MCF 10A (cell line): Measurements from ENCODE around the gene GSTA1. TPM values are rescaled to one million over a fixed set of nuclear protein-coding genes. Genes with fewer than 3 reads are reported as not detected.
A peak's percentile ranks its signal among the peaks of the same experiment; 100 is the strongest.

ENCODE experiments used
- BruUV-seq: library from RNA; stranded (reverse); fragments of 400-500 nt; replicated peaks from 2 replicates; lab custom pipeline; 2021; lab: Mats Ljungman, UMichigan
- CTCF ChIA-PET: fragments of 300-600 bp; sonication (Branson Sonifier 250); formaldehyde crosslinking; extraction: SDS; loops from one replicate; lab custom pipeline; 2021; ENCODE audit warnings: antibody characterized with exemption, inconsistent platforms; lab: Yijun Ruan, JAX
- POLR2A ChIA-PET: fragments of 300-600, 350-650 bp; sonication (Branson Sonifier 250); formaldehyde crosslinking; extraction: SDS; loops from one replicate; lab custom pipeline; 2020; ENCODE audit warnings: antibody characterized with exemption, inconsistent platforms; lab: Yijun Ruan, JAX
- DNase-seq: peaks from one replicate; pipeline ENCODE4 v3.0.0-alpha.2; 2018; ENCODE audit not compliant: unreplicated experiment
- H3K27ac Mint-ChIP-seq: one replicate; pipeline ENCODE4 v1.8.0; 2022; ENCODE audit warnings: mild to moderate bottlenecking, low read depth, mixed read lengths; ENCODE audit not compliant: unreplicated experiment
- H3K27me3 Mint-ChIP-seq: one replicate; pipeline ENCODE4 v1.8.0; 2022; ENCODE audit warnings: mixed read lengths; ENCODE audit not compliant: insufficient read depth, unreplicated experiment
- H3K36me3 Mint-ChIP-seq: one replicate; pipeline ENCODE4 v1.8.0; 2022; ENCODE audit warnings: mild to moderate bottlenecking, moderate library complexity, mixed read lengths; ENCODE audit not compliant: insufficient read depth, unreplicated experiment
- H3K4me1 Mint-ChIP-seq: one replicate; pipeline ENCODE4 v1.8.0; 2022; ENCODE audit warnings: mixed read lengths; ENCODE audit not compliant: insufficient read depth, unreplicated experiment
- H3K4me3 Mint-ChIP-seq: one replicate; pipeline ENCODE4 v1.8.0; 2022; ENCODE audit warnings: mild to moderate bottlenecking, moderate library complexity, mixed read lengths; ENCODE audit not compliant: unreplicated experiment
- H3K9me3 Mint-ChIP-seq: one replicate; pipeline ENCODE4 v1.8.0; 2022; ENCODE audit warnings: mixed read lengths; ENCODE audit not compliant: unreplicated experiment
- CTCF ChIP-seq: fragments of 200-600 bp; IDR thresholded peaks from one replicate; pipeline ENCODE4 v1.8.0; 2022; ENCODE audit warnings: antibody characterized with exemption, mild to moderate bottlenecking; ENCODE audit not compliant: unreplicated experiment
- intact Hi-C: fragments of 100-400 bp; cut with micrococcal nuclease; formaldehyde crosslinking; loops from 2 replicates; pipeline ENCODE4 v1.14.1; 2022
- total RNA-seq: library from RNA; stranded (reverse); gene quantifications from 2 replicates; pipeline ENCODE4 v1.2.3, GENCODE V29; 2022

GSTA1 gene
- total RNA-seq, 1 experiment from 2014 or later, result not detected

GRCh38 chr6:52746213-52746612, 57.4 kb downstream of the GSTA1 start:
- ChIA-PET POLR2A (no interaction called here), CTCF (interaction anchor here (0.7 kb wide), 1 partner anchor 417 kb away, joined by 3 read pairs; no protein-coding TSS in a partner anchor)
- intact Hi-C loops, result no loop called here
- DNase-seq, result no peak
- BruUV-seq, result no TSS peak
- H3K4me3 Mint-ChIP-seq, result no peak overlapping the region
- H3K27ac Mint-ChIP-seq, result no peak overlapping the region
- no peaks in the 10 kb centered on the region for H3K9me3 Mint-ChIP-seq
- no peaks in the 10 kb centered on the region for H3K36me3 Mint-ChIP-seq
- peaks cover 13% of the 10 kb centered on the region for H3K4me1 Mint-ChIP-seq
- no peak for TF ChIP-seq CTCF
- H3K27me3 Mint-ChIP-seq, result no peaks in the 10 kb centered on the region

- POLR2A ChIA-PET, result no interaction called here
- no peak for DNase-seq
- H3K27ac Mint-ChIP-seq, result no peak overlapping the region
- no peak for TF ChIP-seq CTCF
- H3K27me3 Mint-ChIP-seq, result no peaks in the 10 kb centered on the region
- CTCF ChIA-PET, result interaction anchor here (0.6 to 0.7 kb wide), 2 partner anchors 130 to 416 kb away, joined by 3 read pairs; no protein-coding TSS in a partner anchor
- no TSS peak for BruUV-seq
- intact Hi-C loops, result no loop called here
- no peaks in the 10 kb centered on the region for H3K36me3 Mint-ChIP-seq
- no peak overlapping the region for H3K4me3 Mint-ChIP-seq
- no peaks in the 10 kb centered on the region for H3K9me3 Mint-ChIP-seq
- peaks cover 13% of the 10 kb centered on the region for H3K4me1 Mint-ChIP-seq
Measured at GRCh38 chr6:52745764-52746201, 57.8 kb downstream of the GSTA1 start.

DNA sequence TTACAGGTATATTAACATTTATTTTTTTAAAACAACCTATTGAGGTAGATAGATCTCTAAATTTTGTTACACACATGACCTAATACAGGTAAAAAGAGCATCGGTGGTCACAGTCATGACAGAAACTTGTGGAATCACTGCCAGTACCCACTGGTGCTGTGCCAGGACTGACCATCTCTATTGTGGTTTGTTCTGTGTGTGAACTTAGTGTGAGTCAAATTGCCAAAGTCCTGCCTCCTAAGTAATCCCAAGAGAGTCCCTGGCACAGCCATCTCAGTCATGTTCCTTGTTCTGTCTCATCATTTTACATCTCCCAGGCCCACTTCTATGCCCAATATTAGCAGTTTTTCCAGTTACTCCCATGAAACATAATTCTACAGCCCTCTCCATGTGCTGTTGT, 61.7 kb downstream of the GSTA1 start:
- intact Hi-C loops, result no loop called here
- Mint-ChIP-seq H3K4me3 (no peak overlapping the region), H3K27me3 (no peaks in the 10 kb centered on the region), H3K9me3 (no peaks in the 10 kb centered on the region), H3K27ac (no peak overlapping the region), H3K4me1 (peaks cover 10% of the 10 kb centered on the region), H3K36me3 (no peaks in the 10 kb centered on the region)
- no TSS peak for BruUV-seq
- DNase-seq, result peak; percentile 55
- TF ChIP-seq CTCF, result no peak
- POLR2A ChIA-PET, result no interaction called here
- CTCF ChIA-PET, result no interaction called here

Other genes starting within 250 kb of the GSTA1 start
- 9.9 and 10.1 TPM in 2 replicates for gene TRAM2, start 226.8 kb downstream of the GSTA1 start, total RNA-seq
- 10.5 and 15.6 TPM in 2 replicates for gene TMEM14A, start 132.7 kb downstream of the GSTA1 start, total RNA-seq
- not detected in 2 replicates for gene GSTA2, start 40.3 kb downstream of the GSTA1 start, total RNA-seq
- not detected in 2 replicates for gene GSTA5, start 37.0 kb upstream of the GSTA1 start, total RNA-seq
- not detected in 2 replicates for gene GSTA3, start 105.9 kb upstream of the GSTA1 start, total RNA-seq
- 5.3 and 5.9 TPM in 2 replicates for gene GSTA4, start 191.5 kb upstream of the GSTA1 start, total RNA-seq